HG03159 (cell line): ENCODE measurements around the gene GINS2.

Experiments
- ATAC-seq: cut with Tn5 transposase; IDR thresholded peaks from one replicate; pipeline ENCODE4 v1.9.1; 2021; ENCODE audit warnings: mild to moderate bottlenecking, moderate library complexity; ENCODE audit not compliant: unreplicated experiment

The GINS2 gene

DNA sequence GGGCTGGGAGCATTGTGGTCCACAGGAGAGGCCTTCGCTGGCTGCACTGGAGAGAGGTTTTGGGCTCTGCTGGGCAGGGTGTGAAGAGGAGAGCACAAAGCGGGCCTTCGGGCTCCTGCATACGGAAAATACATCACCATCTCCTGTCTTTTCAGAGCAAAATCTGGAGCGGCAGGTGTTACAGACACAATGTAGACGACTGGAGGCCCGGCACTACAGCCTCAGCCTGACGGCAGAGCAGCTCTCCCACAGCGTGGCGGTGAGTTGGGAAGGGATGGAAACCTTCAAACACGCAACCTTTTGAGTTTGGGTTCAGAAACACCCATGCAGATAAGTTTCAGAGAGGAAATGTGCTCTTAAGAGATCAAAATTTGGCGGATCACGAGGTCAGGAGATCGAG lies 17.9 kb downstream of the GINS2 start:
- ATAC-seq: no peak

DNA sequence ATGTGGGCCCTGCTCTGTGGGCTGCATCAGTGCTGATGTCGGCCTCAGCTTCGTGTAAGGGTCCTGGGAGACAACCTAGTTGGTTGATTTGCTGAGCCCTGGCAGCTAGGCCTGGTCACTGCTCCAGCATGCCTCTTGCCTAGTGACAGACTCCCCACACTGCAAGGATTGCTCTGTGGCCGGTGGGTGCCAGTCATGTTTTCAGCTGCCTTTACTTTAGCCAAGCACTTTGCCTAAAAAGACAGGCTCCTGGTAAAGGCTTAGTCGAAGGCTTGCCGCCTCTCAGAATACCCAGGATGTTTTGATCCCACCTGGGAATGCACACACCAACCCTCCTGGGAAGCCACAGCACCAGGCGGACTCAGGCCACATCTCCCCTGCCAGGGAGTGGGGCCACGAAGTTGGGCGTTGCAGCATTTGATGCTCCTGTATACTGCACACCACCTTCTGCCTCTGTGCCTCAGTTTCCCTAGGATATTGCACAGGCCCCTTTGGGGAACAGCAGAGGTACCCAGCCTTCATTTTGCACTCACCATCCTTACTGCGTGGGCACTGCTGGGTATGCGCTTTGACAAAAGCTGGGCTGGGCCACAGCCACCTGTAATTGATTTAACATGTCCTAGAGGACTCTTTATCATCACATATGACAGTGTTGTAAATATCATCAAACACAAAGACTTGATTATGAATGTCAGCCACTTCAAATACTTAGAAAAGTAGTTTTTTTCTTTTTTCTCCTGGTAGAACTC lies 19.9 kb downstream of the GINS2 start:
- ATAC-seq: no peak

DNA sequence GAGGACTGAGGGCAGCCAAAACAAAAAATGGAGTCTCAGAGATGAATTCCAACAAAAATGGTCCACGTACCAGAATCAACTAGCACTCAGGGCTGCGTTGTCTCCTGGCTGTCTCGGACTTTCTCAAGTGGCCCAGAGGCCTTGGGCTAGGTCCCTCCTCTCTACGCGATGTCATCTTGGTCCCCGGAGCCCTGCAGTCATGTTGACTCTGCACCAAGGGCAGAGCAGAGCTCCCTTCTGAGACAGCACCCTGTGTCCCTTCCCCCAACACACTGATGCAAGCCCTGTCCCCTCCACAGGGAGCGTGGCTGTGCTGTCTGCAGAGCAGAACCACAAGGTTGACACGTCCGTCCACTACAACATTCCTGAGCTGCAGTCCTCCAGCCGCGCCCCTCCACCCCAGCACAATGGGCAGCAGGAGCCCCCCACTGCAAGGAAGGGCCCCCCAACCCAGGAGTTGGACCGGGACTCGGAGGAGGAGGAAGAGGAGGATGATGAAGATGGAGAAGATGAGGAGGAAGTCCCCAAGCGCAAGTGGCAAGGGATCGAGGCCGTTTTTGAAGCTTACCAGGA lies 20.8 kb downstream of the GINS2 start:
- ATAC-seq: no peak

DNA sequence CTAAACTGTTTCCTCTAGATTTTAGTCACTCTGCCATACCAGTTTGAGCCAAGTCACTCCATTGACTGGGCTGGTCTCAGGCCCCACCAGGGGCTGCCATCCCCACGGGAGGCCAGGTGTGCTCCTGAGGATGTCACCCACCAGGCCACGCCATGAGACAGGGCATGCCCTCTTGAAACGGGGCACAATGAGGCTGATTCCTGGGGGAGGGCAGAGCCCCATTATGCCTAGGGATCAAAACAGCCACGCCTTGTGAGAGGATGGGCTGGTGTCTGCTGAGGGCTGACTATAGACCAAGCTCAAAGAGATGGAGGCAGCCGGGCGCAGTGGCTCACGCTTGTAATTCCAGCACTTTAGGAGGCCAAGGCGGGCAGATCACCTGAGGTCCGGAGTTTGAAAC lies 21.5 kb downstream of the GINS2 start:
- no peak for ATAC-seq

DNA sequence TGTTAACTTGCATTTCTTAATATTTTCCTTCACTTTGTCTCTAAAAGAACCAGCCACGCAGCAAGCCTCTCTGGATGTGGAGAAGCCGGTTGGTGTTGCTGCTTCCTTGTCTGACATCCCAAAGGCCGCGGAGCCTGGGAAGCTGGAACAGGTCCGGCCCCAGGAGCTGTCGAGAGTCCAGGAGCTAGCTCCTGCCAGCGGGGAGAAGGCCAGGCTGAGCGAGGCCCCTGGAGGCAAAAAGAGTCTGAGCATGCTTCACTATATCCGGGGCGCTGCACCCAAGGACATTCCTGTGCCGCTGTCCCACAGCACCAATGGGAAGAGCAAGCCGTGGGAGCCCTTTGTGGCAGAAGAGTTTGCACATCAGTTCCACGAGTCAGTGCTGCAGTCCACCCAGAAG lies 22.8 kb downstream of the GINS2 start:
- no peak for ATAC-seq

DNA sequence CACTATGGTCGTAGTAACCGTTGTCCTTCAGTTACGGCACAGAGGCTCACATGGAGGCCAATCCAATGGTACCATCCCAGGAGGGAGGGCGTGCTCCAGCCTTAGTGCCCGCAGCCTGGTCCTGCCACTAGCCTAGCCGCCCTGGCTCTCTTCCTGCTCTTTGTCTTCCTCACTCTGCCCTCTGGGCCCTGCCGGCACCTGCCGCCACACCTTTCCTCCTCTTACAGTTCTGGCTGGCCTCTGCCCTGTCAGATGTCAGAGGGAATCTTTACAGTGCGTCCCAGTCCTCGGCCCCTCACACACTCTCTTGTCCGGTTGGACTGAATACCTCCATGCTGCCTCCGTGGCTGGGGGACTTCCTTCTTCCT lies 23.4 kb downstream of the GINS2 start:
- no peak for ATAC-seq

DNA sequence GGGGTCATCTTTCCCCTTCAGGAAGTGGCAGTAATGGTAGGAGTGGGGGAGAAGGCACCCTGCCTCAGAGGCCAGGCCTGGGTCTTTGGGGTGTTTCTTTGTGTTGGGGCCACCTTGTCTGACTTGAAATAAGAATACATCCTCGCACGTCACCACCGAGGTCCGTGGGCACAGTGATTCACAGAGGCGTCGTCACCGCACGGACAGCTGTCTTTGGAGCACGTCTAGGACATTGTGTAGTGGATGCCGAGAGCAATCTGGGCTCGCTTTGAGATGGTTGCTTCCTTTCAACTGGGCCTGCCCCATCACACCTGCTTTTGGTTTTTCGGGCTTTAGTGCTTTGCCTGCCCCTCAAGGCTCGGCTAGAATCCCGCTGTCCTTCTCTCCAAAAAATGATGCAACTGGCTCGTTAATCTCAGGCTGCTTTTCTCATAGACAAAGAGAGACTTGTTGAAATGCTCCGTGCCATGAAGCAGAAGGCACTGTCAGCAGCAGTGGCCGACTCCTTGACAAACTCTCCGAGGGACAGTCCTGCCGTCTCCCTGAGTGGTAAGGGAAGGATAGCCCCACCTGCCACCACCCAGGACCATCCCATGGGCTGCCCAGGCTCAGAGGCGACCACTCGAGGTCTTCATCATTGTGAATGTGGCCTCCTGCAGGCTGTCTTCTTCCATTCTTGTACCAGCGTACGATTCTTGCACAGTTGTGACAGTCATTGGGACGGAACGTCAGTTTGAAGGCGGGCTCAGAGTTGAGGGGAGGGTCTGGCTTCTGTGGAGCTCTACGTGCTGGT lies 24.0 kb downstream of the GINS2 start:
- ATAC-seq: no peak

DNA sequence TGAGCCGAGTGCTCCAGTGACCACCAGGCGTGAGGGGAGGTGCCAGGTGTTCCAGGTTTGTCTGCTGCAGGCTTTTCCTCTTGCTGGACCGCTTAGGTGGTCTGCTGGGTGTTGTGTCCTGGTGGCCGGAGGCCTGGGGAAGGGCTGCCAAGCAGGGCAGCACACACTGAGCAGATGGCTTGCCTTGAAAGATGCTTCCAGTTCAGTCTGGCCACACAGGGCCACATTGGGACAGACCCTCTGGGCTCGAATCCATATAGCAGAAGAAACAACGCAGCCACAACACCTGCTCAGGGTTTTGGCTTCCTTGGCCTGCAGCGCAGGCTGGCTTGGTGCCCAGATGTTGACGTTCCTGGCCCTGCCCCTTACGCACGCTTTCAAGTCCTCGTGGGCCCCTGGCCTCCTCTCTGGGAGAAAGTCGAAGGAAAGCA lies 24.8 kb downstream of the GINS2 start:
- no peak for ATAC-seq

DNA sequence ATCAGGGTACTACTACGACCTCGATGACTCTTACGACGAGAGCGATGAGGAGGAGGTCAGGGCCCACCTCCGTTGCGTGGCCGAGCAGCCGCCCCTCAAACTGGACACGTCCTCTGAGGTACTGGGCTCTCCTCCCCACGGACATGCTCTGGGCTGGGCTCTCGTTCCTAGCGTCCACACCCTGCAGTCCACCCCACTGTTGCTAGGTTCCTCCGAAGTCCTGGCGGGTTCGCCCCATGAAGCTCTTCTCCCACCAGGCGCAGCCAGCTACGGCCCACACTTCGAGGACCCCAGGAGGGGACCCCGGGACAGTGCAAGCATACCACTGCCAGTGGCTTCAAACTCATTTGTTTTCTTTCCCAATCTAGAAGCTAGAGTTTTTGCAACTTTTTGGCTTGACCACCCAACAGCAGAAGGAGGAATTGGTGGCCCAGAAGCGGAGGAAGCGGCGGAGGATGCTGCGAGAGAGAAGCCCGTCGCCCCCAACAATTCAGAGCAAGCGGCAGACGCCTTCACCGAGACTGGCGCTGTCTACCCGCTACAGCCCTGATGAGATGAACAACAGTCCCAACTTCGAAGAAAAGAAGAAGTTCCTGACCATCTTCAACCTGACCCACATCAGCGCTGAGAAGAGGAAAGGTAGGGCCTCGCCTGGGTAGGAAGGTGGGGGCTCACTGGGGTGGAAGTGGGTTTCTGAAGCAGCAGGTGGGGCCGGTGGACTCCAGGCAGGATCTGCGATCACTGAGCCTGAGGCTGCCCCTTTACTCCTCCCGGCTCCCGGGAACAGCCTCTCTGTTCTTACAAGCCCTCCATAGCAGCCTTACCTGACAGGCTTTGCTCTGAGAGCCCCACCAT lies 25.6 kb downstream of the GINS2 start:
- ATAC-seq: no peak

DNA sequence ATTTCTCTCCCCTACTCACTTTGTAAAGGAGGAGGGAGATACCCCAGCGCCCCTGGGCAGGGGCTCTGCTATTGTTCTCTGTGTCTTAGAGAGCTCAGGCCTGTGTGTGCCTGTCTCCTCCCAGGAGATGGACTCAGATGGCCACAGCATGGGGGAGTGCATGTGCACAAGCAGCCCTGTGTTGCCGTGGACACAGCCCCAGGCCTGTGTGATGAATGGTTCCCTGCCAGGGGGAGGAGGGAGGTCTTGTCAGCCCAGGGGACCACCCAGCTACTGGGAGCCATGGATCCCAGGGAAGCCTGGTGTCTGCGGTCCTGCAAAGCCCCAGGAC lies 26.3 kb downstream of the GINS2 start:
- ATAC-seq: no peak

DNA sequence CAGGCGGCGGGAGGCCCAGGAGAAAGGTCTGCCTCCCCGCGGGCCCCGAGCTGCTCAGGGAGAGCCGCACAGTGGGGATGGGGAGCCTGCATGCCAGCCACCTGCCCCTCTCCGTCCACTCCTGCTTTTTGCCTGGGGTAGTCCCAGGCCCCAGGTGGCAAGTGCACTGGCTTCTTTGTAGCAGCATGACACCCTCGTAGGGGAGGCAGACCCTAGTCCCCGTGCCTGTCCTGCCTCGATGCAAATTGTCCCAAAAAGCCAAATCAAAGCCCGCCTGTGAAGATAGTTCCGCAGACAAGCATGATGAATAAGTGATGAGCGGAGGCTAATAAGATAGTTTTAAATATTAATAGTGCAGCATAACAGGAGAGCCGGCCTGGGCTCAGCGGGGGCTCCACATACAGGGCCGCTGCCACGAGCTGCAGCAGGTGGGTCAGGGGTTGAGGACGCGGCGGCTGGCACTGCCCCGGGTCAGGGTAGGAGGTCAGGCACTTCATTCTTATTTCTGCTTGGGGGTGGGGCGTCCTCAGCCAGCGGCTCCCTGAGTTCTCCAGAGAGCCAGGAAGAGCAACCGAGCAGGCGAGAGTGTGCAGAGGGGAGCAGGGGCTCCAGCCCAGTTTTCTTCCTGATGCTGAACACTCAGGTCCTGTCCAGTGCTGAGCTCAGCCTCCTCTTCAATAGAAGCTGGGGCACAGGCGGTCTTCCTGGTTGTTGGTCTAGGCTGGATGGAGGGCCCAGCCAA lies 26.8 kb downstream of the GINS2 start:
- no peak for ATAC-seq

DNA sequence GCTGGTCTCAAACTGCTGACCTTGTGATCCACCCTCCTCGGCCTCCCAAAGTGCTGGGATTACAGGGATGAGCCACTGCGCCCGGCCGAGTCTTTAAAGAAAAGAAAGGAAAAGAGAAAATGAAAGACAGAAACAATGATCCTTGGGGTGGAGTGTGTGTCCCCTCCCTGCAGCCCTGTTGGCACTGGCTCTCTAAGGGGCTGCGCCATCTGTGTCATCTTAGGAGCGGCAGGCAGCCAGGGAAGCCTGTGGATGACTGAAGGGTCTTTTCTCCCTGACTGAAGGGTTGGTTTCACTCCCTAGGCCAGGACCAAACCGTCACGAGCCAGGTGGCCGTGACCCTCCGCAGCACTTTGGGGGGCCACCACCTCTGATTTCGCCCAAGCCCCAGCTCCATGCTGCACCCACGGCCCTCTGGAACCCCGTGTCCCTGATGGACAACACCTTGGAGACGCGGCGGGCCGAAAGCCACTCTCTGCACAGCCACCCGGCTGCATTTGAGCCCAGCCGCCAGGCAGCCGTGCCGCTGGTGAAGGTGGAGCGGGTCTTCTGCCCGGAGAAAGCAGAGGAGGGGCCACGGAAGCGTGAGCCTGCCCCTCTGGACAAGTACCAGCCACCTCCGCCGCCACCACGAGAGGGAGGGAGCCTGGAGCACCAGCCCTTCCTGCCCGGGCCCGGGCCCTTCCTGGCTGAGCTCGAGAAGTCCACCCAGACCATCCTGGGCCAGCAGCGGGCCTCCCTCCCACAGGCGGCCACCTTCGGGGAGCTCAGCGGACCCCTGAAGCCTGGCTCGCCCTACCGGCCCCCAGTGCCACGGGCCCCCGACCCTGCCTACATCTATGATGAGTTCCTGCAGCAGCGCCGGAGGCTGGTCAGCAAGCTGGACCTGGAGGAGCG lies 27.7 kb downstream of the GINS2 start:
- ATAC-seq: no peak

DNA sequence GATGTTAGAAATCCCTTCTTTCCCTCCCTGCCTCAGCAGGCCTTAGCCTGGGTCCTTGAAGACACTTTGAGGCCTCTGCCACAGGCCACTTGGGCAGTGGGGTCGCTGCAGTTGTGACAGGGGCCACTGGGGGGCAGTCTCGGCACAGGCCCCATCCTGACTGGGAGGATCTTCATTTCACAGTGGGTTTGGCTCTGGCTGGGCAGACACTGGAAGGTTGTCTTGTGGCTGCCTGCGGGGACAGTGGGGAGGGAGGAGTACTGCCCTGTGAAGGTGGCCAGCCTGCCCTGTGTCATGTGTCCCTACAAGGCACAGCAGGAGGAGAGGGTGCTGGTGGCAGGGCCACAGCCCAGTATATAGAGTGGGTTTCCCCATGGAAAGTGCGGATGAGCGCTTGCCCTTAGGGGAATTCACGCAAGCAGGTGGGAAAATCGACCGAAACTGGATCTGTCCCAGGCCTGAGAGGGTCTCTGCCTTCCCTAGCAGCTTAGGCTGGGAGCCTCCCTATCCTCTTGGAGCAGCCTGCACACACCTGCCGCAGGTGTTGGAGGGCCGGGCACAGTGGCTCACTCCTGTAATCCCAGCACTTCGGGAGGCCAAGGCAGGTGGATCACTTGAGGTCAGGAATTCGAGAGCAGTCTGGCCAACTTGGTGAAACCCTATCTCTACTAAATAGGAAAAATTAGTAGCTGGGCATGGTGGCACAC lies 28.8 kb downstream of the GINS2 start:
- ATAC-seq: no peak

DNA sequence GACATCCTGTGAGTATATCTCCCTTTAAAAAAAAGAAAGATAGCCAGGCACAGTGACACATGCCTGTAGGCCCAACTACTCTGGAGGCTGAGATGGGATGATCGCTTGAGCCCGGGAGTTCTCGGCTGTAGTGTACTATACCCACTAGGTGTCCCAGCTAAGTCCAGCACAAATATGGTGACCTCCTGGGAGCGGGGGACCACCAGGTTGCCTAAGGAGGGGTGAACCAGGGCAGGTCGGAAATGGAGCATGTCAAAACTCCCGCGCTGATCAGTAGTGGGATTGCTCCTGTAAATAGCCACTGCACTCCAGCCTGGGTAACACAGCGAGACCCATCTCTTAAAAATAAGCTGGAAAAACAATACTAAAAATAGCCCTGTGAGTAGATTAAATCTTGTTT lies 29.4 kb downstream of the GINS2 start:
- ATAC-seq: no peak

DNA sequence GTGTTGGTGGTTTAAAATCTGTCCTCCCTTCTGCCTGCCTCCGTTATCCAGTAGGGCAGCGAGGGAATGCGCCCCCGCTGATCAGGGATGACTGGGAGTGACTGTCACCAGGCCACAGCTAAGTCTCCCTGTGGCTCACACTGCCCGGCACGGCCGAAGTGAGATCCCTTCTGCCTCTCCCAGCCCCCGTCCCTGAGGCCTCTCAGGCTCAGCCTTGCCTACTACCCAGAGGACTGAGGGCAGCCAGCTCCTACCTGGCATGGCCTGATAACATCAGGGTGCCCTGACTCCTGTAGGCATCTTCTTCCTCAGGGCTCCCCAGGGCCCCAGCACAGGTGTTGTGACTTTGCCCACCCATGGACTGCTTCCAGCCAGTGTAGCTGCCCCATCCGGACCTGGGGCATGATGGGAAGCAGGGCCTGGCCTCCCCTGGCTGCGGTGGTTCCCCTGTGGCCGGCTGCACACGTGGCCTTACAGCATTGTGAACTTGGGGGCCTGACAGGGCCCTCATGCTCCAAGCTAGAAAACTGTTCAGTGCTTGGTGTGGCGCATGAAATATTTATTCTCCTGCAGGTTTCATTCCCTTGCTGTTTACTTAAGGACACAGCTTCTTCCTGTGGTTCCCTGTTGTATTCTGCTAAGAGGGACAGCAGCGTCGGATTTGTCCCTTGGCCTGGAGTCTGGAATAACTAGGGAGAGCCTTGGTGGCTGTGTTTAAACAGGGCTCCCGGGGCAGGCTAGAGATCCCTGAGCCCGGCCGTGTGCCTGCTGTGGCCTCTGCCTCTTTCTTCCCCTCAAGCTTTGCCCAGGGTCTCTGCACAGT lies 30.0 kb downstream of the GINS2 start:
- no peak for ATAC-seq

DNA sequence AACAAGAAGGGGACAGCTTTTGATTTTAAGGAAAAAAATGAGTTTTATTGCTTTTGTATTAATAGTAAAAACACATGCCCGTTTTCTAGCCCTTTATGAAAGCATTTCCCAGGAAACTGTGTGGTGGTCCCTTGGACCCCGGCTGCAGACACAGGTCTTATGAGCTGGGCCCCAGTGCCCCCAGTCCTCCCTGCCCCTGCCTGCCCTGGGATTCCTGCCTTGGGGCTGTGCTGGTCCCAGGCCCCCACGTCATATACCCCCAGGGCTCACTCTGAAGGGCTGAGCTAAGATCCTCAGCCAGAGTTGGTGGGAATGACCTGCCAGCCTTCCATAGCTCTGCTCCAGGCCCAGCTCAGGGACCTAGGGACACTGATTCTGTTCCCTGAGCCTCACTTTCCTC lies 30.8 kb downstream of the GINS2 start:
- no peak for ATAC-seq

DNA sequence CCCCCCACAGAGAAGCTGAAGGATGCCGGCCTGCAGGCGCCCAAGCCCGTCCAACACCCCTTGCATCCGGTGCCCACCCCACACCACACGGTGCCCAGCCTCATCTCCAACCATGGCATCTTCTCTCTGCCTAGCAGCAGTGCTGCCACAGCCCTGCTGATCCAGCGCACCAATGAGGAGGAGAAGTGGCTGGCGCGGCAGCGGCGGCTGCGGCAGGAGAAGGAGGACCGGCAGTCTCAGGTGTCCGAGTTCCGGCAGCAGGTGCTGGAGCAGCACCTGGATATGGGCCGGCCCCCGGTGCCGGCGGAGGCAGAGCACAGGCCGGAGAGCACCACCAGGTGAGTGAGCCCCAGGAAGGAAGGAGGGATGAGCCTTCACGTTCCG lies 31.5 kb downstream of the GINS2 start:
- ATAC-seq: no peak
